Activated CD8-positive, alpha-beta memory T cell treated with anti-CD3 and anti-CD28 coated beads for 24 hours (primary cell): Measurements from ENCODE around the gene PRSS22.

ENCODE experiments used
- DNase-seq: peaks from one replicate; pipeline ENCODE4 v3.0.0-alpha.2; 2020

The PRSS22 gene

GRCh38 chr16:2827831-2828520 lies 30.0 kb downstream of the PRSS22 start:
- DNase-seq: no peak

- DNase-seq: no peak
Observed at GRCh38 chr16:2827374-2827791, 30.6 kb downstream of the PRSS22 start.

GRCh38 chr16:2826591-2827373 lies 31.2 kb downstream of the PRSS22 start:
- no peak for DNase-seq

- no peak for DNase-seq
Observed at GRCh38 chr16:2825906-2826305, 32.1 kb downstream of the PRSS22 start.

GRCh38 chr16:2825049-2825742 lies 32.8 kb downstream of the PRSS22 start:
- DNase-seq: no peak

- DNase-seq: no peak
Observed at GRCh38 chr16:2824626-2825025, 33.3 kb downstream of the PRSS22 start.

GRCh38 chr16:2822496-2822895 lies 35.5 kb downstream of the PRSS22 start:
- DNase-seq: no peak

GRCh38 chr16:2822158-2822495 lies 35.8 kb downstream of the PRSS22 start:
- no peak for DNase-seq

GRCh38 chr16:2821487-2822157 lies 36.3 kb downstream of the PRSS22 start:
- DNase-seq: no peak

GRCh38 chr16:2820836-2821486 lies 37.0 kb downstream of the PRSS22 start:
- DNase-seq: no peak

GRCh38 chr16:2819939-2820835 lies 37.8 kb downstream of the PRSS22 start:
- DNase-seq: no peak

GRCh38 chr16:2819179-2819938 lies 38.6 kb downstream of the PRSS22 start:
- DNase-seq: no peak

- DNase-seq: no peak
Observed at GRCh38 chr16:2818272-2818876, 39.6 kb downstream of the PRSS22 start.

- DNase-seq: peak; percentile 67
Observed at GRCh38 chr16:2817340-2818271, 40.4 kb downstream of the PRSS22 start.

- DNase-seq: peak; percentile 74
Observed at GRCh38 chr16:2816751-2817339, 41.1 kb downstream of the PRSS22 start, which contains the start of gene PRSS21. PRSS21 (plus strand) TSS chr16:2817237; CDS start chr16:2817269, 32 bp downstream.

- no peak for DNase-seq
Observed at GRCh38 chr16:2815299-2815771, 42.6 kb downstream of the PRSS22 start.

GRCh38 chr16:2814551-2815298 lies 43.2 kb downstream of the PRSS22 start:
- DNase-seq: no peak

- no peak for DNase-seq
Observed at GRCh38 chr16:2813771-2814221, 44.2 kb downstream of the PRSS22 start.
